Lower lobe of right lung (tissue), 2 donors: ENCODE results near the gene PRRC2B. TPM values are rescaled to one million over a fixed set of nuclear protein-coding genes. Genes with fewer than 3 reads are reported as not detected.

ENCODE experiments used
- ATAC-seq, 2 donors: fragments of 200-7000 bp; cut with Tn5 transposase; one replicate each; pipeline ENCODE4 v1.9.1; 2020 to 2022; ENCODE audit warnings: mild to moderate bottlenecking in 2 of 2, moderate library complexity in 2 of 2
- DNase-seq: peaks from one replicate; pipeline ENCODE4 v3.0.0-alpha.2; 2020
- H3K27ac ChIP-seq: fragments of 200-600 bp; one replicate; pipeline ENCODE4 v1.8.0; 2022
- H3K27me3 ChIP-seq: fragments of 200-600 bp; one replicate; pipeline ENCODE4 v1.8.0; 2022; ENCODE audit warnings: low read depth
- H3K36me3 ChIP-seq: fragments of 200-600 bp; one replicate; pipeline ENCODE4 v1.8.0; 2022; ENCODE audit warnings: mild to moderate bottlenecking
- H3K4me1 ChIP-seq: fragments of 200-600 bp; one replicate; pipeline ENCODE4 v1.8.0; 2022
- H3K4me3 ChIP-seq: fragments of 200-600 bp; one replicate; pipeline ENCODE4 v1.8.0; 2022; ENCODE audit warnings: mild to moderate bottlenecking
- H3K9me3 ChIP-seq: fragments of 200-600 bp; one replicate; pipeline ENCODE4 v1.8.0; 2022
- intact Hi-C: fragments of 100-400 bp; cut with DNase I; formaldehyde crosslinking; loops from one replicate; pipeline ENCODE4 v1.11.0; 2022
- total RNA-seq: library from RNA; stranded (reverse); fragmentation: NEBNext Ultra II Directional; extraction: Animal tissue kit (Norgen Biotek cat#: 25700); gene quantifications from one replicate; pipeline ENCODE4 v1.2.1, GENCODE V29; 2021
- TF ChIP-seq, protein P1 (sequence below): fragments of 200-600 bp; IDR thresholded peaks from one replicate; pipeline ENCODE4 v1.8.0; 2022; ENCODE audit warnings: antibody characterized with exemption, mild to moderate bottlenecking
- donor health status: DM: no; HTN: yes; CAD: no; lungs with severe emphysema.

Gene PRRC2B
- total RNA-seq, 1 donor from 2014 or later: 170 TPM

- H3K27ac ChIP-seq: peak overlapping the region; percentile 74
- no peaks in the 10 kb centered on the region for H3K36me3 ChIP-seq
- no peaks in the 10 kb centered on the region for H3K27me3 ChIP-seq
- peak overlapping the region; percentile 29 for H3K4me3 ChIP-seq
- peak; percentile 84 for DNase-seq
- H3K9me3 ChIP-seq: no peaks in the 10 kb centered on the region
- TF ChIP-seq, protein P1, sequence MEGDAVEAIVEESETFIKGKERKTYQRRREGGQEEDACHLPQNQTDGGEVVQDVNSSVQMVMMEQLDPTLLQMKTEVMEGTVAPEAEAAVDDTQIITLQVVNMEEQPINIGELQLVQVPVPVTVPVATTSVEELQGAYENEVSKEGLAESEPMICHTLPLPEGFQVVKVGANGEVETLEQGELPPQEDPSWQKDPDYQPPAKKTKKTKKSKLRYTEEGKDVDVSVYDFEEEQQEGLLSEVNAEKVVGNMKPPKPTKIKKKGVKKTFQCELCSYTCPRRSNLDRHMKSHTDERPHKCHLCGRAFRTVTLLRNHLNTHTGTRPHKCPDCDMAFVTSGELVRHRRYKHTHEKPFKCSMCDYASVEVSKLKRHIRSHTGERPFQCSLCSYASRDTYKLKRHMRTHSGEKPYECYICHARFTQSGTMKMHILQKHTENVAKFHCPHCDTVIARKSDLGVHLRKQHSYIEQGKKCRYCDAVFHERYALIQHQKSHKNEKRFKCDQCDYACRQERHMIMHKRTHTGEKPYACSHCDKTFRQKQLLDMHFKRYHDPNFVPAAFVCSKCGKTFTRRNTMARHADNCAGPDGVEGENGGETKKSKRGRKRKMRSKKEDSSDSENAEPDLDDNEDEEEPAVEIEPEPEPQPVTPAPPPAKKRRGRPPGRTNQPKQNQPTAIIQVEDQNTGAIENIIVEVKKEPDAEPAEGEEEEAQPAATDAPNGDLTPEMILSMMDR: no peak
- H3K4me1 ChIP-seq: peaks cover 100% of the 10 kb centered on the region
- intact Hi-C loops: no loop called here
- ATAC-seq: peak; percentile 80 to 87
Observed at GRCh38 chr9:131402738-131403492, 9.0 kb downstream of the PRRC2B start.

DNA sequence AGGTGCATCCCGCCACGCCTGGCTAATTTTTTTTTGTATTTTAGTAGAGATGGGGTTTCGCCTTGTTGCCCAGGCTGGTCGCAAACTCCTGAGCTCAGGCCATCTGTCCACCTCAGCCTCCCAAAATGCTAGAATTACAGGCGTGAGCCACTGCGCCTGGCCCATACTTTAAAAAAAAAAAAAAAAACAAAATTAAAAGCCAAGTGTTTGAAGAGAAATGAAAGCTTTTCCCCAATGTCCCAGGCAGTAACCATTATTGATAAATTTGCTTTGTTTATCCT, 9.5 kb downstream of the PRRC2B start:
- Histone ChIP-seq H3K36me3 (no peaks in the 10 kb centered on the region), H3K4me1 (peaks cover 100% of the 10 kb centered on the region), H3K9me3 (no peaks in the 10 kb centered on the region), H3K27me3 (no peaks in the 10 kb centered on the region), H3K27ac (peak overlapping the region; percentile 74), H3K4me3 (no peak overlapping the region)
- intact Hi-C loops: no loop called here
- DNase-seq (no peak), ATAC-seq (no peak)
- TF ChIP-seq, protein P1: no peak

- H3K36me3 ChIP-seq: no peaks in the 10 kb centered on the region
- H3K27ac ChIP-seq: peak overlapping the region; percentile 19
- no peak for DNase-seq
- intact Hi-C loops: no loop called here
- H3K4me3 ChIP-seq: no peak overlapping the region
- peaks cover 100% of the 10 kb centered on the region for H3K4me1 ChIP-seq
- TF ChIP-seq, protein P1: no peak
- H3K9me3 ChIP-seq: no peaks in the 10 kb centered on the region
- ATAC-seq: no peak
- no peaks in the 10 kb centered on the region for H3K27me3 ChIP-seq
Observed at GRCh38 chr9:131404581-131404980, 10.7 kb downstream of the PRRC2B start.

GRCh38 chr9:131404987-131405386, 11.1 kb downstream of the PRRC2B start:
- Histone ChIP-seq H3K4me1 (peaks cover 100% of the 10 kb centered on the region), H3K36me3 (no peaks in the 10 kb centered on the region), H3K4me3 (no peak overlapping the region), H3K9me3 (no peaks in the 10 kb centered on the region), H3K27ac (no peak overlapping the region), H3K27me3 (no peaks in the 10 kb centered on the region)
- intact Hi-C loops: no loop called here
- DNase-seq (no peak), ATAC-seq (no peak)
- TF ChIP-seq, protein P1: no peak

DNA sequence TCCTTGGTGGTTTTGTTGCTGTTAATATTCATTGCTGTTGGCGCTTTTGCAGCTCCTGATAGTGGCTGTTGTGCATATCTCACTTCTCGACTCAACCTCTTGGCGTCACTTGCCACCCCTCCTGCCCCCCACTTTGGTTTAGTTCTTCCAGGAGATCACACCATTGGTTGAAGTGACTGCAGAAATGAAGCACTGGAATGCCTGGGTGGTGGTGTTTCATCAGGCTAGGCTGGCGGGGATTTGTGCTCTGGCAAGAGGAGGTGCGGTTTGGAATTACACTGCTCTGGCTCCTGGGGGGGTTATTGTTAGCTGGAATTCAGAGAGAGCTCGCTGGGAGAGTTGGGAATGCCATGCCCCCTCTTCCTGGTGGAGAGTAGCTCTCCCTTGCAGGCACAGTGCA, 11.5 kb downstream of the PRRC2B start:
- intact Hi-C loops: no loop called here
- TF ChIP-seq, protein P1: no peak
- Histone ChIP-seq H3K27ac (no peak overlapping the region), H3K4me3 (no peak overlapping the region), H3K4me1 (peaks cover 100% of the 10 kb centered on the region), H3K36me3 (no peaks in the 10 kb centered on the region), H3K27me3 (no peaks in the 10 kb centered on the region), H3K9me3 (no peaks in the 10 kb centered on the region)
- ATAC-seq (peak in 1 of 2 donors; percentile 3), DNase-seq (no peak)
